Neural cell (in vitro differentiated cells): ENCODE data around the gene ABCE1.

Source experiments
- CTCF ChIP-seq: fragments of 450-650 bp; IDR thresholded peaks from 2 replicates; pipeline ENCODE4 v1.5.1; 2014; ENCODE audit warnings: antibody characterized with exemption, mild to moderate bottlenecking, moderate library complexity; ENCODE audit not compliant: poor library complexity, severe bottlenecking
- EP300 ChIP-seq: fragments of 450-650 bp; conservative IDR thresholded peaks from 2 replicates; pipeline ENCODE4 v1.6.1; 2014; ENCODE audit warnings: antibody characterized with exemption, mild to moderate bottlenecking, moderate library complexity; ENCODE audit not compliant: poor library complexity, severe bottlenecking
- POLR2AphosphoS5 ChIP-seq: IDR thresholded peaks from 2 replicates; pipeline ENCODE4 v1.6.1; 2012

GRCh38 chr4:145081756-145082155, 16.4 kb upstream of the ABCE1 start:
- TF ChIP-seq CTCF: no peak
- TF ChIP-seq POLR2AphosphoS5: no peak
- no peak for TF ChIP-seq EP300
